Ammon's horn (tissue), 1 donor: ENCODE data around the gene CPO.

Source experiments
- DNase-seq: peaks from one replicate; pipeline ENCODE4 v3.0.0-alpha.2; 2016; ENCODE audit warnings: low spot score

CPO gene

DNA sequence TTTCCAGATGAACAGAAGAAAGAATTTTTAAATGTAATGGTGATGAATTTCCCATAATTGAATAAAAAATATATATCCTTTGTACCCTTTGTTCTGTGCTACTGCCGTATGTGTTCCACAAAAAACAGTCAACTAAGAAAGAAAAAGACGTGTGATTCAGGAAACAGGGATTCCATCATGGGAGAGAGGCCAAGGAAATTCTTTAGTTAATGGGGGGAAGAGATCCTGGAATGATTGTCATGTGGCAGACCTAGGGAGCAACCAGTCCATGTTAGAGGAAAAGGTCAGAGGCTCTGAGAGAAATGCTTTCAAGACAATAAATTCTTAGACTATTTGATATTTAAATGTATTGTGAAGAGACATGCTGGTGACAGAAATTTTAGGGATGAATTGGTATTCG is 76.6 kb downstream of the CPO start:
- no peak for DNase-seq
